ENCODE measurements around the gene RNU6-8. TPM values are rescaled to one million over a fixed set of nuclear protein-coding genes. Genes with fewer than 3 reads are reported as not detected.

Gene RNU6-8
- total and polyA plus RNA-seq, 2 donors (not counting 1 experiment from before 2014, with no cell fraction given) = not detected

GRCh38 chr14:32250681-32251080 is 47.6 kb upstream of the RNU6-8 start:
- no peak overlapping the region for H3K4me2 ChIP-seq (ENCODE audit: extremely low read depth, insufficient read depth, low read length)
- H3K9ac ChIP-seq (ENCODE audit: insufficient read depth, low read length) = no peak overlapping the region
- no peaks in the 10 kb centered on the region for H3K79me2 ChIP-seq (ENCODE audit: control insufficient read depth, insufficient read depth, low read length)
- H2AFZ ChIP-seq (ENCODE audit: low read length) = no peak overlapping the region
- peaks cover 2% of the 10 kb centered on the region for H3K4me1 ChIP-seq (ENCODE audit: control insufficient read depth, extremely low read depth, insufficient read depth, low read length)
- H3K4me3 ChIP-seq (replicated peaks in 1 of 4; ENCODE audit: control extremely low read depth in 1 of 4, insufficient read depth in 1 of 4, low read depth in 3 of 4, low read length in 4 of 4) = no peak overlapping the region
- no peak for DNase-seq (ENCODE audit: low read depth in 2 of 2)
- no peak overlapping the region for H3K27ac ChIP-seq (ENCODE audit: insufficient read depth, low read length)
- TF ChIP-seq CTCF (conservative IDR thresholded peaks at IDR 0.05 in 1 of 2, IDR thresholded peaks at IDR 0.05 in 1 of 2; ENCODE audit: low read depth in 1 of 2, low read length in 2 of 2) (no peak), EZH2 (IDR thresholded peaks at IDR 0.05; ENCODE audit: low read length, missing control alignments) (no peak)
- no peaks in the 10 kb centered on the region for H3K9me3 ChIP-seq (ENCODE audit: control insufficient read depth, insufficient read depth, low read depth, low read length)
- no peaks in the 10 kb centered on the region for H4K20me1 ChIP-seq (ENCODE audit: control insufficient read depth, extremely low read depth, insufficient read depth, low read length)
- H3K36me3 ChIP-seq (ENCODE audit: control insufficient read depth, insufficient read depth, low read length) = no peaks in the 10 kb centered on the region
- no peaks in the 10 kb centered on the region for H3K27me3 ChIP-seq (ENCODE audit: control insufficient read depth, insufficient read depth, low read length)

- TF ChIP-seq CTCF (conservative IDR thresholded peaks at IDR 0.05 in 1 of 2, IDR thresholded peaks at IDR 0.05 in 1 of 2; ENCODE audit: low read depth in 1 of 2, low read length in 2 of 2) = no peak
- TF ChIP-seq EZH2 (IDR thresholded peaks at IDR 0.05; ENCODE audit: low read length, missing control alignments) = no peak
- Histone ChIP-seq H3K27ac (ENCODE audit: insufficient read depth, low read length) (no peak overlapping the region), H3K27me3 (ENCODE audit: control insufficient read depth, insufficient read depth, low read length) (no peaks in the 10 kb centered on the region), H3K4me1 (ENCODE audit: control insufficient read depth, extremely low read depth, insufficient read depth, low read length) (peaks cover 2% of the 10 kb centered on the region), H3K4me2 (ENCODE audit: extremely low read depth, insufficient read depth, low read length) (no peak overlapping the region), H3K79me2 (ENCODE audit: control insufficient read depth, insufficient read depth, low read length) (no peaks in the 10 kb centered on the region), H3K9me3 (ENCODE audit: control insufficient read depth, insufficient read depth, low read depth, low read length) (no peaks in the 10 kb centered on the region), H2AFZ (ENCODE audit: low read length) (no peak overlapping the region), H4K20me1 (ENCODE audit: control insufficient read depth, extremely low read depth, insufficient read depth, low read length) (no peaks in the 10 kb centered on the region), H3K9ac (ENCODE audit: insufficient read depth, low read length) (no peak overlapping the region), H3K4me3 (replicated peaks in 1 of 4; ENCODE audit: control extremely low read depth in 1 of 4, insufficient read depth in 1 of 4, low read depth in 3 of 4, low read length in 4 of 4) (no peak overlapping the region), H3K36me3 (ENCODE audit: control insufficient read depth, insufficient read depth, low read length) (no peaks in the 10 kb centered on the region)
- no peak for DNase-seq (ENCODE audit: low read depth in 2 of 2)
These were observed 46.7 kb upstream of the RNU6-8 start for GRCh38 chr14:32249780-32250179.

- Histone ChIP-seq H3K27me3 (ENCODE audit: control insufficient read depth, insufficient read depth, low read length) (no peaks in the 10 kb centered on the region), H3K9me3 (ENCODE audit: control insufficient read depth, insufficient read depth, low read depth, low read length) (no peaks in the 10 kb centered on the region), H4K20me1 (ENCODE audit: control insufficient read depth, extremely low read depth, insufficient read depth, low read length) (no peaks in the 10 kb centered on the region), H3K4me3 (replicated peaks in 1 of 4; ENCODE audit: control extremely low read depth in 1 of 4, insufficient read depth in 1 of 4, low read depth in 3 of 4, low read length in 4 of 4) (no peak overlapping the region), H3K27ac (ENCODE audit: insufficient read depth, low read length) (no peak overlapping the region), H3K79me2 (ENCODE audit: control insufficient read depth, insufficient read depth, low read length) (no peaks in the 10 kb centered on the region), H3K4me2 (ENCODE audit: extremely low read depth, insufficient read depth, low read length) (no peak overlapping the region), H3K9ac (ENCODE audit: insufficient read depth, low read length) (no peak overlapping the region), H2AFZ (ENCODE audit: low read length) (no peak overlapping the region), H3K4me1 (ENCODE audit: control insufficient read depth, extremely low read depth, insufficient read depth, low read length) (peaks cover 2% of the 10 kb centered on the region), H3K36me3 (ENCODE audit: control insufficient read depth, insufficient read depth, low read length) (no peaks in the 10 kb centered on the region)
- DNase-seq (ENCODE audit: low read depth in 2 of 2) = no peak
- no peak for TF ChIP-seq CTCF (conservative IDR thresholded peaks at IDR 0.05 in 1 of 2, IDR thresholded peaks at IDR 0.05 in 1 of 2; ENCODE audit: low read depth in 1 of 2, low read length in 2 of 2)
- TF ChIP-seq EZH2 (IDR thresholded peaks at IDR 0.05; ENCODE audit: low read length, missing control alignments) = no peak
These were observed 46.3 kb upstream of the RNU6-8 start for GRCh38 chr14:32249371-32249770.
